Measurements from ENCODE around the gene SCNN1B.

- TF ChIP-seq CTCF (IDR thresholded peaks at IDR 0.05) (no peak), POLR2A (IDR thresholded peaks at IDR 0.05) (no peak)
These were observed 17.9 kb downstream of the SCNN1B start for GRCh38 chr16:23319861-23320615.

Measured in tibial nerve (tissue), 3 donors.